ENCODE results near the gene FBXL7. TPM values are rescaled to one million over a fixed set of nuclear protein-coding genes. Genes with fewer than 3 reads are reported as not detected.

Gene FBXL7
- total and polyA plus RNA-seq, 2 of the 8 experiments (the other 6 are each of a cell fraction or from before 2014, with no cell fraction given): 17.7 to 17.8 TPM

DNA sequence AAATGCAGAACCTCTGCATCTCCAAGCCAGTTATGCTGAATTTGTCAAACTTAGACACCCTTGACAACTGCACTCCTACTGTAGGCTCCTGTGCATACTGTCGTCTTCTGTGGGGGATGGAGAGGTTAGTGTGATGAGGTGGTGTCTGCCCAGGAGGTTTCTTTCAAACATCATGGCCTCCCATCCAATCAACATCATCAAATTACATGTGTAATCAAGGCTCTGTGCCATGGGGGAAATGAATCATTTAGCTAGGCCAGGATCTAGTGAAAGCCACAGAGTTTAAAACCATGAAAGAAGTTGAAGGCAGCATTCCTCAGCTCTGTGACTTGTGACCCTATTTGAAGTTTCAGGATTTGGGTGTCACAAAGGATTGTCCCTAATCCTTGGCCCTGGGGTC, 439.0 kb downstream of the FBXL7 start (continued):
- TF ChIP-seq, protein P1, sequence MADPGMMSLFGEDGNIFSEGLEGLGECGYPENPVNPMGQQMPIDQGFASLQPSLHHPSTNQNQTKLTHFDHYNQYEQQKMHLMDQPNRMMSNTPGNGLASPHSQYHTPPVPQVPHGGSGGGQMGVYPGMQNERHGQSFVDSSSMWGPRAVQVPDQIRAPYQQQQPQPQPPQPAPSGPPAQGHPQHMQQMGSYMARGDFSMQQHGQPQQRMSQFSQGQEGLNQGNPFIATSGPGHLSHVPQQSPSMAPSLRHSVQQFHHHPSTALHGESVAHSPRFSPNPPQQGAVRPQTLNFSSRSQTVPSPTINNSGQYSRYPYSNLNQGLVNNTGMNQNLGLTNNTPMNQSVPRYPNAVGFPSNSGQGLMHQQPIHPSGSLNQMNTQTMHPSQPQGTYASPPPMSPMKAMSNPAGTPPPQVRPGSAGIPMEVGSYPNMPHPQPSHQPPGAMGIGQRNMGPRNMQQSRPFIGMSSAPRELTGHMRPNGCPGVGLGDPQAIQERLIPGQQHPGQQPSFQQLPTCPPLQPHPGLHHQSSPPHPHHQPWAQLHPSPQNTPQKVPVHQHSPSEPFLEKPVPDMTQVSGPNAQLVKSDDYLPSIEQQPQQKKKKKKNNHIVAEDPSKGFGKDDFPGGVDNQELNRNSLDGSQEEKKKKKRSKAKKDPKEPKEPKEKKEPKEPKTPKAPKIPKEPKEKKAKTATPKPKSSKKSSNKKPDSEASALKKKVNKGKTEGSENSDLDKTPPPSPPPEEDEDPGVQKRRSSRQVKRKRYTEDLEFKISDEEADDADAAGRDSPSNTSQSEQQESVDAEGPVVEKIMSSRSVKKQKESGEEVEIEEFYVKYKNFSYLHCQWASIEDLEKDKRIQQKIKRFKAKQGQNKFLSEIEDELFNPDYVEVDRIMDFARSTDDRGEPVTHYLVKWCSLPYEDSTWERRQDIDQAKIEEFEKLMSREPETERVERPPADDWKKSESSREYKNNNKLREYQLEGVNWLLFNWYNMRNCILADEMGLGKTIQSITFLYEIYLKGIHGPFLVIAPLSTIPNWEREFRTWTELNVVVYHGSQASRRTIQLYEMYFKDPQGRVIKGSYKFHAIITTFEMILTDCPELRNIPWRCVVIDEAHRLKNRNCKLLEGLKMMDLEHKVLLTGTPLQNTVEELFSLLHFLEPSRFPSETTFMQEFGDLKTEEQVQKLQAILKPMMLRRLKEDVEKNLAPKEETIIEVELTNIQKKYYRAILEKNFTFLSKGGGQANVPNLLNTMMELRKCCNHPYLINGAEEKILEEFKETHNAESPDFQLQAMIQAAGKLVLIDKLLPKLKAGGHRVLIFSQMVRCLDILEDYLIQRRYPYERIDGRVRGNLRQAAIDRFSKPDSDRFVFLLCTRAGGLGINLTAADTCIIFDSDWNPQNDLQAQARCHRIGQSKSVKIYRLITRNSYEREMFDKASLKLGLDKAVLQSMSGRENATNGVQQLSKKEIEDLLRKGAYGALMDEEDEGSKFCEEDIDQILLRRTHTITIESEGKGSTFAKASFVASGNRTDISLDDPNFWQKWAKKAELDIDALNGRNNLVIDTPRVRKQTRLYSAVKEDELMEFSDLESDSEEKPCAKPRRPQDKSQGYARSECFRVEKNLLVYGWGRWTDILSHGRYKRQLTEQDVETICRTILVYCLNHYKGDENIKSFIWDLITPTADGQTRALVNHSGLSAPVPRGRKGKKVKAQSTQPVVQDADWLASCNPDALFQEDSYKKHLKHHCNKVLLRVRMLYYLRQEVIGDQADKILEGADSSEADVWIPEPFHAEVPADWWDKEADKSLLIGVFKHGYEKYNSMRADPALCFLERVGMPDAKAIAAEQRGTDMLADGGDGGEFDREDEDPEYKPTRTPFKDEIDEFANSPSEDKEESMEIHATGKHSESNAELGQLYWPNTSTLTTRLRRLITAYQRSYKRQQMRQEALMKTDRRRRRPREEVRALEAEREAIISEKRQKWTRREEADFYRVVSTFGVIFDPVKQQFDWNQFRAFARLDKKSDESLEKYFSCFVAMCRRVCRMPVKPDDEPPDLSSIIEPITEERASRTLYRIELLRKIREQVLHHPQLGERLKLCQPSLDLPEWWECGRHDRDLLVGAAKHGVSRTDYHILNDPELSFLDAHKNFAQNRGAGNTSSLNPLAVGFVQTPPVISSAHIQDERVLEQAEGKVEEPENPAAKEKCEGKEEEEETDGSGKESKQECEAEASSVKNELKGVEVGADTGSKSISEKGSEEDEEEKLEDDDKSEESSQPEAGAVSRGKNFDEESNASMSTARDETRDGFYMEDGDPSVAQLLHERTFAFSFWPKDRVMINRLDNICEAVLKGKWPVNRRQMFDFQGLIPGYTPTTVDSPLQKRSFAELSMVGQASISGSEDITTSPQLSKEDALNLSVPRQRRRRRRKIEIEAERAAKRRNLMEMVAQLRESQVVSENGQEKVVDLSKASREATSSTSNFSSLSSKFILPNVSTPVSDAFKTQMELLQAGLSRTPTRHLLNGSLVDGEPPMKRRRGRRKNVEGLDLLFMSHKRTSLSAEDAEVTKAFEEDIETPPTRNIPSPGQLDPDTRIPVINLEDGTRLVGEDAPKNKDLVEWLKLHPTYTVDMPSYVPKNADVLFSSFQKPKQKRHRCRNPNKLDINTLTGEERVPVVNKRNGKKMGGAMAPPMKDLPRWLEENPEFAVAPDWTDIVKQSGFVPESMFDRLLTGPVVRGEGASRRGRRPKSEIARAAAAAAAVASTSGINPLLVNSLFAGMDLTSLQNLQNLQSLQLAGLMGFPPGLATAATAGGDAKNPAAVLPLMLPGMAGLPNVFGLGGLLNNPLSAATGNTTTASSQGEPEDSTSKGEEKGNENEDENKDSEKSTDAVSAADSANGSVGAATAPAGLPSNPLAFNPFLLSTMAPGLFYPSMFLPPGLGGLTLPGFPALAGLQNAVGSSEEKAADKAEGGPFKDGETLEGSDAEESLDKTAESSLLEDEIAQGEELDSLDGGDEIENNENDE (IDR thresholded peaks at IDR 0.05; ENCODE audit: insufficient replicate concordance, low read length): no peak
- no peak for TF ChIP-seq CEBPB (IDR thresholded peaks at IDR 0.05; ENCODE audit: low read depth, low read length)
- no peak for TF ChIP-seq EGR1 (IDR thresholded peaks at IDR 0.05; ENCODE audit: borderline replicate concordance, low read depth, low read length)
- no peak for TF ChIP-seq EZH2 (IDR thresholded peaks at IDR 0.05; ENCODE audit: low read depth, low read length, severe bottlenecking)
- no peak for TF ChIP-seq GABPA (IDR thresholded peaks at IDR 0.05; ENCODE audit: borderline replicate concordance, insufficient read depth, low read length)
- TF ChIP-seq CTBP2 (IDR thresholded peaks at IDR 0.05; ENCODE audit: borderline replicate concordance, insufficient read depth, insufficient read length, low read length): no peak
- no peak for TF ChIP-seq POLR2A (IDR thresholded peaks at IDR 0.05; ENCODE audit: control extremely low read depth in 1 of 2, low read depth in 2 of 2, low read length in 2 of 2)
- TF ChIP-seq KDM1A (IDR thresholded peaks at IDR 0.05; ENCODE audit: borderline replicate concordance, low read length): no peak
- no peak for TF ChIP-seq RAD21 (IDR thresholded peaks at IDR 0.05 in 1 of 2, conservative IDR thresholded peaks at IDR 0.05 in 1 of 2; ENCODE audit: low read depth in 2 of 2, low read length in 2 of 2)
- TF ChIP-seq BCL11A (IDR thresholded peaks at IDR 0.05; ENCODE audit: low read depth in 2 of 2, low read length in 2 of 2): no peak
- TF ChIP-seq BRCA1 (IDR thresholded peaks at IDR 0.05; ENCODE audit: low read depth, low read length): no peak

All from H1 (cell line).